HEK293 (cell line): ENCODE measurements around the gene BIRC3.

Source experiments
- BCL11B ChIP-seq: fragments of 450-650 bp; formaldehyde crosslinking; IDR thresholded peaks from 2 replicates; pipeline ENCODE4 v1.5.1; 2016; ENCODE audit warnings: low read depth, missing biosample characterization, missing genetic modification characterization
- GLIS1 ChIP-seq: fragments of 450-650 bp; formaldehyde crosslinking; IDR thresholded peaks from 2 replicates; pipeline ENCODE4 v1.5.1; 2016; ENCODE audit warnings: missing biosample characterization, missing genetic modification characterization
- GLIS2 ChIP-seq: fragments of 450-650 bp; formaldehyde crosslinking; IDR thresholded peaks from 2 replicates; pipeline ENCODE4 v1.5.1; 2016; ENCODE audit warnings: missing biosample characterization, missing genetic modification characterization
- HOXC10 ChIP-seq: sonication (generic); formaldehyde crosslinking; IDR thresholded peaks from 2 replicates; pipeline ENCODE4 v1.8.1; 2023; ENCODE audit warnings: mild to moderate bottlenecking, missing genetic modification reagents
- IKZF3 ChIP-seq: fragments of 450-650 bp; IDR thresholded peaks from 2 replicates; pipeline ENCODE4 v1.5.0; 2018; ENCODE audit warnings: missing biosample characterization, mild to moderate bottlenecking, missing genetic modification characterization, moderate library complexity
- KLF1 ChIP-seq: fragments of 450-650 bp; formaldehyde crosslinking; IDR thresholded peaks from 2 replicates; pipeline ENCODE4 v1.5.1; 2016; ENCODE audit warnings: missing biosample characterization, missing genetic modification characterization
- KLF17 ChIP-seq: fragments of 450-650 bp; formaldehyde crosslinking; IDR thresholded peaks from 2 replicates; pipeline ENCODE4 v1.5.1; 2016; ENCODE audit warnings: missing biosample characterization, missing genetic modification characterization
- KLF9 ChIP-seq: fragments of 450-650 bp; formaldehyde crosslinking; IDR thresholded peaks from 2 replicates; pipeline ENCODE4 v1.5.1; 2016; ENCODE audit warnings: missing biosample characterization, missing genetic modification characterization, low read depth
- PRDM10 ChIP-seq: fragments of 450-650 bp; formaldehyde crosslinking; IDR thresholded peaks from 2 replicates; pipeline ENCODE4 v1.5.1; 2016; ENCODE audit warnings: missing biosample characterization, missing genetic modification characterization
- SCRT1 ChIP-seq: fragments of 450-650 bp; formaldehyde crosslinking; IDR thresholded peaks from 2 replicates; pipeline ENCODE4 v1.5.1; 2016; ENCODE audit warnings: missing biosample characterization, missing genetic modification characterization, borderline replicate concordance
- SP7 ChIP-seq: fragments of 450-650 bp; formaldehyde crosslinking; IDR thresholded peaks from 2 replicates; pipeline ENCODE4 v1.5.1; 2016; ENCODE audit warnings: missing biosample characterization, missing genetic modification characterization
- ZBTB17 ChIP-seq: fragments of 450-650 bp; formaldehyde crosslinking; IDR thresholded peaks from 2 replicates; pipeline ENCODE4 v1.5.1; 2016; ENCODE audit warnings: missing biosample characterization, missing genetic modification characterization
- ZBTB20 ChIP-seq: fragments of 450-650 bp; formaldehyde crosslinking; IDR thresholded peaks from 2 replicates; pipeline ENCODE4 v1.5.1; 2016; ENCODE audit warnings: missing biosample characterization, missing genetic modification characterization
- ZBTB8A ChIP-seq: fragments of 450-650 bp; formaldehyde crosslinking; IDR thresholded peaks from 2 replicates; pipeline ENCODE4 v1.5.1; 2016; ENCODE audit warnings: missing biosample characterization, missing genetic modification characterization
- ZFP3 ChIP-seq: fragments of 450-650 bp; formaldehyde crosslinking; IDR thresholded peaks from 2 replicates; pipeline ENCODE4 v1.5.1; 2016; ENCODE audit warnings: low read depth, missing biosample characterization, missing genetic modification characterization
- ZFP69B ChIP-seq: fragments of 450-650 bp; formaldehyde crosslinking; IDR thresholded peaks from 2 replicates; pipeline ENCODE4 v1.5.1; 2016; ENCODE audit warnings: missing biosample characterization, missing genetic modification characterization
- ZIC2 ChIP-seq: fragments of 450-650 bp; formaldehyde crosslinking; IDR thresholded peaks from 2 replicates; pipeline ENCODE4 v1.5.1; 2016; ENCODE audit warnings: missing biosample characterization, missing genetic modification characterization
- ZNF114 ChIP-seq: fragments of 450-650 bp; formaldehyde crosslinking; IDR thresholded peaks from 2 replicates; pipeline ENCODE4 v1.5.0; 2017; ENCODE audit warnings: missing biosample characterization, missing genetic modification characterization
- ZNF221 ChIP-seq: fragments of 450-650 bp; formaldehyde crosslinking; IDR thresholded peaks from 2 replicates; pipeline ENCODE4 v1.5.1; 2017; ENCODE audit warnings: missing biosample characterization, missing genetic modification characterization, borderline replicate concordance
- ZNF302 ChIP-seq: fragments of 450-650 bp; formaldehyde crosslinking; IDR thresholded peaks from 2 replicates; pipeline ENCODE4 v1.5.1; 2016; ENCODE audit warnings: missing biosample characterization, missing genetic modification characterization, low read depth
- ZNF324 ChIP-seq: fragments of 450-650 bp; formaldehyde crosslinking; IDR thresholded peaks from 2 replicates; pipeline ENCODE4 v1.5.1; 2016; ENCODE audit warnings: missing biosample characterization, missing genetic modification characterization
- ZNF404 ChIP-seq: fragments of 450-650 bp; formaldehyde crosslinking; IDR thresholded peaks from 2 replicates; pipeline ENCODE4 v1.5.1; 2017; ENCODE audit warnings: missing biosample characterization, missing genetic modification characterization
- ZNF423 ChIP-seq: fragments of 450-650 bp; formaldehyde crosslinking; IDR thresholded peaks from 2 replicates; pipeline ENCODE4 v1.5.1; 2016; ENCODE audit warnings: missing biosample characterization, missing genetic modification characterization
- ZNF501 ChIP-seq: fragments of 450-650 bp; formaldehyde crosslinking; IDR thresholded peaks from 2 replicates; pipeline ENCODE4 v1.5.1; 2016; ENCODE audit warnings: missing biosample characterization, missing genetic modification characterization
- ZNF529 ChIP-seq: fragments of 450-650 bp; formaldehyde crosslinking; IDR thresholded peaks from 2 replicates; pipeline ENCODE4 v1.5.1; 2017; ENCODE audit warnings: missing genetic modification characterization, missing biosample characterization; ENCODE audit not compliant: insufficient replicate concordance
- ZNF548 ChIP-seq: fragments of 450-650 bp; formaldehyde crosslinking; IDR thresholded peaks from 2 replicates; pipeline ENCODE4 v1.5.1; 2016; ENCODE audit warnings: missing biosample characterization, missing genetic modification characterization
- ZNF585B ChIP-seq: fragments of 450-650 bp; formaldehyde crosslinking; IDR thresholded peaks from 2 replicates; pipeline ENCODE4 v1.5.1; 2016; ENCODE audit warnings: missing biosample characterization, missing genetic modification characterization
- ZNF629 ChIP-seq: fragments of 450-650 bp; formaldehyde crosslinking; IDR thresholded peaks from 2 replicates; pipeline ENCODE4 v1.5.1; 2017; ENCODE audit warnings: missing biosample characterization, missing genetic modification characterization
- ZNF639 ChIP-seq: fragments of 450-650 bp; formaldehyde crosslinking; IDR thresholded peaks from 2 replicates; pipeline ENCODE4 v1.5.1; 2016; ENCODE audit warnings: missing biosample characterization, missing genetic modification characterization
- ZNF645 ChIP-seq: fragments of 450-650 bp; formaldehyde crosslinking; IDR thresholded peaks from 2 replicates; pipeline ENCODE4; 2016; ENCODE audit warnings: missing biosample characterization, missing genetic modification characterization
- ZNF660 ChIP-seq: fragments of 450-650 bp; IDR thresholded peaks from 2 replicates; pipeline ENCODE4 v1.5.1; 2018; ENCODE audit warnings: missing biosample characterization, mild to moderate bottlenecking, missing genetic modification characterization
- ZNF843 ChIP-seq: fragments of 450-650 bp; formaldehyde crosslinking; IDR thresholded peaks from 2 replicates; pipeline ENCODE4 v1.5.1; 2016; ENCODE audit warnings: missing biosample characterization, missing genetic modification characterization
- ZSCAN23 ChIP-seq: fragments of 450-650 bp; formaldehyde crosslinking; IDR thresholded peaks from 2 replicates; pipeline ENCODE4 v1.5.1; 2016; ENCODE audit warnings: missing biosample characterization, missing genetic modification characterization
- ZXDB ChIP-seq: fragments of 450-650 bp; formaldehyde crosslinking; IDR thresholded peaks from 2 replicates; pipeline ENCODE4 v1.5.1; 2016; ENCODE audit warnings: missing biosample characterization, missing genetic modification characterization

The BIRC3 gene

GRCh38 chr11:102346748-102347461 lies 29.6 kb downstream of the BIRC3 start, which contains the start of gene BIRC2 (continued):
- TF ChIP-seq ZFP69B (tag by site-specific recombination) (0 out of 2 replicates have a peak, but pooled peaks have one; percentile 19), SCRT1 (tag by site-specific recombination) (no peak), ZNF114 (tag by site-specific recombination) (no peak), ZBTB17 (tag by site-specific recombination) (peak; percentile 62; the same call in 1 of the 2 replicates), ZNF843 (tag by site-specific recombination) (peak; percentile 50; the same call in 1 of the 2 replicates), ZNF660 (tag by site-specific recombination) (peak; percentile 72; the same call in 1 of the 2 replicates), KLF17 (tag by site-specific recombination) (peak; percentile 71; the same call in 1 of the 2 replicates), ZSCAN23 (tag by site-specific recombination) (0 out of 2 replicates have a peak, but pooled peaks have one; percentile 36), ZBTB20 (tag by site-specific recombination) (peak; percentile 97), ZNF221 (tag by site-specific recombination) (no peak), IKZF3 (tag by site-specific recombination) (peak; percentile 71; the same call in 1 of the 2 replicates), SP7 (peak; percentile 75), PRDM10 (tag by site-specific recombination) (peak; percentile 73), ZNF404 (no peak), KLF1 (tag by site-specific recombination) (0 out of 2 replicates have a peak, but pooled peaks have one; percentile 16), ZXDB (tag by site-specific recombination) (peak; percentile 93), ZNF423 (tag by site-specific recombination) (peak; percentile 36; the same call in 1 of the 2 replicates), ZNF639 (tag by site-specific recombination) (peak; percentile 68; the same call in 1 of the 2 replicates), GLIS1 (tag by site-specific recombination) (no peak; the same call in 1 of the 2 replicates), ZNF302 (tag by site-specific recombination) (no peak), ZNF324 (tag by site-specific recombination) (peak; percentile 70; the same call in 1 of the 2 replicates), ZNF645 (tag by site-specific recombination) (no peak), ZIC2 (tag by site-specific recombination) (peak; percentile 39; the same call in 1 of the 2 replicates), ZNF548 (tag by site-specific recombination) (no peak), ZNF501 (tag by site-specific recombination) (peak; percentile 79), KLF9 (tag by site-specific recombination) (0 out of 2 replicates have a peak, but pooled peaks have one; percentile 9), GLIS2 (tag by site-specific recombination) (peak; percentile 68), HOXC10 (CRISPR knock-in tag) (no peak), ZNF629 (tag by site-specific recombination) (peak; percentile 99), BCL11B (tag by site-specific recombination) (peak; percentile 61; the same call in 1 of the 2 replicates), ZBTB8A (tag by site-specific recombination) (peak; percentile 100), ZFP3 (no peak), ZNF529 (tag by site-specific recombination) (no peak), ZNF585B (tag by site-specific recombination) (no peak)
